Natural killer cell treated with Interleukin-12 subunit alpha and Interleukin-12 subunit beta and Interleukin-15 and Interleukin-18, amount 100 ng/mL, for 72 hours (primary cell): ENCODE data around the gene XYLB. TPM values are rescaled to one million over a fixed set of nuclear protein-coding genes. Genes with fewer than 3 reads are reported as not detected.
"Not testable (repeated sequence)": the region's sequence is repeated elsewhere in the genome, so short reads cannot be mapped to it uniquely, and the experiment has no call there.

ENCODE experiments used
- ATAC-seq, 2 donors: fragments of 150-1000 bp; cut with Tn5 transposase in 1 of 2; sonication (Bioruptor Pico), chemical (Tn5 transposase) in 1 of 2; 2 replicates each; pipeline ENCODE4 v1.10.0; 2021
- DNase-seq: peaks from one replicate; pipeline ENCODE4 v3.0.0; 2022; ENCODE audit warnings: low spot score
- H3K27ac Mint-ChIP-seq, 2 donors: 1 replicate in 1 of 2; 2 replicates in 1 of 2; pipeline ENCODE4 v1.8.0; 2022; ENCODE audit warnings: mixed read lengths in 2 of 2, mild to moderate bottlenecking in 1 of 2, moderate library complexity in 1 of 2
- H3K27me3 Mint-ChIP-seq, 2 donors: 1 replicate in 1 of 2; 2 replicates in 1 of 2; pipeline ENCODE4 v1.8.0; 2022; ENCODE audit warnings: mixed read lengths in 2 of 2
- H3K36me3 Mint-ChIP-seq: one replicate; pipeline ENCODE4 v1.8.0; 2022; ENCODE audit warnings: mixed read lengths
- H3K4me1 Mint-ChIP-seq, 2 donors: 1 replicate in 1 of 2; 2 replicates in 1 of 2; pipeline ENCODE4 v1.8.0; 2022; ENCODE audit warnings: low read depth in 2 of 2, mixed read lengths in 2 of 2, mild to moderate bottlenecking in 1 of 2
- H3K4me3 Mint-ChIP-seq: one replicate; pipeline ENCODE4 v1.8.0; 2022; ENCODE audit warnings: mixed read lengths
- H3K9me3 Mint-ChIP-seq: 2 replicates; pipeline ENCODE4 v1.8.0; 2022; ENCODE audit warnings: mixed read lengths
- total RNA-seq, 2 donors: library from RNA; stranded (reverse); gene quantifications; one replicate each; pipeline ENCODE4 v1.2.3, GENCODE V29; 2022

XYLB gene
- total RNA-seq, 2 donors from 2014 or later, result 3.8 to 11.4 TPM

- Mint-ChIP-seq H3K9me3 (no peaks in the 10 kb centered on the region), H3K4me1 (no peaks in the 10 kb centered on the region), H3K4me3 (no peak overlapping the region), H3K27me3 (peaks cover 5 to 10% of the 10 kb centered on the region in 2 donors), H3K27ac (no peak overlapping the region), H3K36me3 (no peaks in the 10 kb centered on the region)
- DNase-seq (no peak), ATAC-seq (no peak)
These were observed 31.7 kb upstream of the XYLB start for GRCh38 chr3:38314764-38315487.

GRCh38 chr3:38315488-38316230, 30.9 kb upstream of the XYLB start:
- Mint-ChIP-seq H3K27ac (no peak overlapping the region), H3K9me3 (no peaks in the 10 kb centered on the region), H3K4me1 (no peaks in the 10 kb centered on the region), H3K27me3 (peaks cover 5 to 10% of the 10 kb centered on the region in 2 donors), H3K4me3 (no peak overlapping the region), H3K36me3 (no peaks in the 10 kb centered on the region)
- ATAC-seq, result no peak
- no peak for DNase-seq

- DNase-seq, result no peak
- no peak for ATAC-seq
These were observed 30.0 kb upstream of the XYLB start for GRCh38 chr3:38316356-38317191.

GRCh38 chr3:38317192-38317759, 29.3 kb upstream of the XYLB start:
- H3K36me3 Mint-ChIP-seq, result no peaks in the 10 kb centered on the region
- no peak overlapping the region for H3K27ac Mint-ChIP-seq
- peaks cover 3 to 5% of the 10 kb centered on the region in 2 donors for H3K27me3 Mint-ChIP-seq
- no peaks in the 10 kb centered on the region for H3K9me3 Mint-ChIP-seq
- H3K4me1 Mint-ChIP-seq, result no peaks in the 10 kb centered on the region
- no peak overlapping the region for H3K4me3 Mint-ChIP-seq
- ATAC-seq (peak in 1 of 2 donors; percentile 20), DNase-seq (no peak)

More at GRCh38 chr3:38316356-38317191, 30.0 kb upstream of the XYLB start:
- no peaks in the 10 kb centered on the region for H3K36me3 Mint-ChIP-seq
- no peaks in the 10 kb centered on the region for H3K9me3 Mint-ChIP-seq
- H3K27me3 Mint-ChIP-seq, result peaks cover 5 to 10% of the 10 kb centered on the region in 2 donors
- no peak overlapping the region for H3K4me3 Mint-ChIP-seq
- no peak overlapping the region for H3K27ac Mint-ChIP-seq
- H3K4me1 Mint-ChIP-seq, result no peaks in the 10 kb centered on the region

GRCh38 chr3:38318766-38319671, 27.6 kb upstream of the XYLB start:
- no peak for ATAC-seq
- DNase-seq, result no peak
- H3K36me3 Mint-ChIP-seq, result no peaks in the 10 kb centered on the region
- H3K4me3 Mint-ChIP-seq, result no peak overlapping the region
- H3K4me1 Mint-ChIP-seq, result no peaks in the 10 kb centered on the region
- no peaks in the 10 kb centered on the region for H3K9me3 Mint-ChIP-seq
- no peak overlapping the region for H3K27ac Mint-ChIP-seq
- peaks cover 3 to 6% of the 10 kb centered on the region in 2 donors for H3K27me3 Mint-ChIP-seq

- not testable (repeated sequence) for H3K9me3 Mint-ChIP-seq, H3K36me3 Mint-ChIP-seq, H3K4me1 Mint-ChIP-seq, H3K4me3 Mint-ChIP-seq, H3K27ac Mint-ChIP-seq, DNase-seq, ATAC-seq
- H3K27me3 Mint-ChIP-seq, result peaks cover 10 to 11% of the 10 kb centered on the region in 2 donors
These were observed 25.9 kb upstream of the XYLB start for GRCh38 chr3:38320638-38321037.

- DNase-seq, result no peak
- Mint-ChIP-seq H3K4me3 (no peak overlapping the region), H3K27ac (no peak overlapping the region), H3K9me3 (no peaks in the 10 kb centered on the region), H3K36me3 (no peaks in the 10 kb centered on the region), H3K27me3 (peaks cover 10 to 17% of the 10 kb centered on the region in 2 donors), H3K4me1 (no peaks in the 10 kb centered on the region)
- ATAC-seq, result no peak
These were observed 23.5 kb upstream of the XYLB start for GRCh38 chr3:38323060-38323459.

- no peaks in the 10 kb centered on the region for H3K4me1 Mint-ChIP-seq
- no peak for DNase-seq
- H3K27ac Mint-ChIP-seq, result no peak overlapping the region
- no peak for ATAC-seq
- H3K4me3 Mint-ChIP-seq, result no peak overlapping the region
- peaks cover 10 to 17% of the 10 kb centered on the region in 2 donors for H3K27me3 Mint-ChIP-seq
- H3K36me3 Mint-ChIP-seq, result no peaks in the 10 kb centered on the region
- no peaks in the 10 kb centered on the region for H3K9me3 Mint-ChIP-seq
These were observed 21.3 kb upstream of the XYLB start for GRCh38 chr3:38325256-38325655.

GRCh38 chr3:38327335-38328009, 19.1 kb upstream of the XYLB start:
- no peaks in the 10 kb centered on the region for H3K9me3 Mint-ChIP-seq
- ATAC-seq (peak; percentile 76 to 88), DNase-seq (no peak)
- H3K27ac Mint-ChIP-seq, result no peak overlapping the region
- no peaks in the 10 kb centered on the region for H3K36me3 Mint-ChIP-seq
- H3K27me3 Mint-ChIP-seq, result peaks cover 10 to 17% of the 10 kb centered on the region in 2 donors
- H3K4me3 Mint-ChIP-seq, result no peak overlapping the region
- H3K4me1 Mint-ChIP-seq, result no peaks in the 10 kb centered on the region

GRCh38 chr3:38331257-38332022, 15.1 kb upstream of the XYLB start:
- ATAC-seq, result no peak
- Mint-ChIP-seq H3K27me3 (peaks cover 7 to 13% of the 10 kb centered on the region in 2 donors), H3K4me3 (no peak overlapping the region), H3K36me3 (no peaks in the 10 kb centered on the region), H3K4me1 (peaks cover 10 to 12% of the 10 kb centered on the region in 2 donors), H3K9me3 (no peaks in the 10 kb centered on the region), H3K27ac (no peak overlapping the region)
- DNase-seq, result no peak

- ATAC-seq (no peak), DNase-seq (no peak)
- Mint-ChIP-seq H3K4me1 (peaks cover 10 to 12% of the 10 kb centered on the region in 2 donors), H3K9me3 (no peaks in the 10 kb centered on the region), H3K36me3 (no peaks in the 10 kb centered on the region), H3K4me3 (no peak overlapping the region), H3K27me3 (peaks cover 6 to 13% of the 10 kb centered on the region in 2 donors), H3K27ac (no peak overlapping the region)
These were observed 14.4 kb upstream of the XYLB start for GRCh38 chr3:38332201-38332600.
